HepG2 (cell line): ENCODE results near the gene ASGR1. TPM values are rescaled to one million over a fixed set of nuclear protein-coding genes. Genes with fewer than 3 reads are reported as not detected.
A peak's percentile ranks its signal among the peaks of the same experiment; 100 is the strongest.

Source experiments
- CHD4 ChIP-seq: fragments of 200-600 bp; sonication (generic); IDR thresholded peaks from 2 replicates; pipeline ENCODE4 v1.7.0; 2017; ENCODE audit warnings: mild to moderate bottlenecking, low read length, borderline replicate concordance
- FOXA3 ChIP-seq: IDR thresholded peaks from 2 replicates; pipeline ENCODE4 v1.6.1; 2016; ENCODE audit warnings: missing genetic modification reagents, missing compliant biosample characterization
- HOXD1 ChIP-seq: sonication (generic); formaldehyde crosslinking; IDR thresholded peaks from 2 replicates; pipeline ENCODE4 v1.5.0; 2020; ENCODE audit warnings: missing genetic modification reagents
- ISL2 ChIP-seq: sonication (generic); formaldehyde crosslinking; IDR thresholded peaks from 2 replicates; pipeline ENCODE4 v1.5.0; 2020; ENCODE audit warnings: missing genetic modification reagents
- PRMT3 ChIP-seq: sonication (generic); formaldehyde crosslinking; IDR thresholded peaks from 2 replicates; pipeline ENCODE4 v1.8.1; 2022; ENCODE audit warnings: low read depth, mild to moderate bottlenecking, moderate library complexity, missing genetic modification reagents, borderline replicate concordance
- RBAK ChIP-seq: sonication (generic); formaldehyde crosslinking; IDR thresholded peaks from 2 replicates; pipeline ENCODE4 v1.5.1; 2020; ENCODE audit warnings: mild to moderate bottlenecking, missing genetic modification reagents
- REPIN1 ChIP-seq: sonication (generic); formaldehyde crosslinking; IDR thresholded peaks from 2 replicates; pipeline ENCODE4 v1.8.0; 2022; ENCODE audit warnings: missing genetic modification reagents, low read depth, mild to moderate bottlenecking, borderline replicate concordance
- RFX5 ChIP-seq: IDR thresholded peaks from 2 replicates; pipeline ENCODE4 v1.6.1; 2011; ENCODE audit warnings: low read depth, low read length, improper control_type of control experiment
- SALL2 ChIP-seq: sonication (generic); formaldehyde crosslinking; IDR thresholded peaks from 2 replicates; pipeline ENCODE4 v1.8.1; 2023; ENCODE audit warnings: mild to moderate bottlenecking, missing genetic modification reagents, inconsistent platforms
- SAP130 ChIP-seq: IDR thresholded peaks from 2 replicates; pipeline ENCODE4 v1.6.1; 2016; ENCODE audit warnings: low read depth
- TAF15 ChIP-seq: fragments of 200-400 bp; formaldehyde crosslinking; IDR thresholded peaks from one replicate; pipeline ENCODE4 v1.6.1; 2018; ENCODE audit warnings: mild to moderate bottlenecking, low read depth, low read length; ENCODE audit not compliant: poor library complexity, severe bottlenecking
- ZFY ChIP-seq: sonication (generic); formaldehyde crosslinking; IDR thresholded peaks from 2 replicates; pipeline ENCODE4 v1.4.0; 2020; ENCODE audit warnings: missing genetic modification reagents
- ZMYM4 ChIP-seq: sonication (generic); formaldehyde crosslinking; IDR thresholded peaks from 2 replicates; pipeline ENCODE4 v1.8.1; 2023; ENCODE audit warnings: mild to moderate bottlenecking, missing genetic modification reagents
- ZNF33B ChIP-seq: sonication (generic); formaldehyde crosslinking; IDR thresholded peaks from 2 replicates; pipeline ENCODE4 v1.5.1; 2020; ENCODE audit warnings: mild to moderate bottlenecking, missing genetic modification reagents
- ZNF556 ChIP-seq: sonication (generic); formaldehyde crosslinking; IDR thresholded peaks from 2 replicates; pipeline ENCODE4 v1.4.0; 2020; ENCODE audit warnings: mild to moderate bottlenecking, missing genetic modification reagents, borderline replicate concordance
- ZNF605 ChIP-seq: sonication (generic); formaldehyde crosslinking; IDR thresholded peaks from 2 replicates; pipeline ENCODE4 v1.8.0; 2022; ENCODE audit warnings: mild to moderate bottlenecking, missing genetic modification reagents
- polyA plus RNA-seq, 8 experiments: library from polyadenylated mRNA; depleted of rRNA in 3 of 8; stranded (reverse) in 7 of 8; unstranded in 1 of 8; fragments of >200 nt; fragmentation: Illumina TruSeq in 4 of 8; extraction: Trizol in 4 of 8; gene quantifications; 2 replicates each; pipeline versions ENCODE4 v1.2.1 to v1.2.3, GENCODE V29; 2011 to 2016; ENCODE audit warnings: low read depth in 4 of 8, missing spikeins in 1 of 8, mixed read lengths in 1 of 8; ENCODE audit not compliant: insufficient read depth in 1 of 8
- total RNA-seq, 5 experiments: library from RNA; depleted of rRNA; stranded (reverse); fragments of >200 nt; fragmentation: Illumina TruSeq; extraction: Trizol; gene quantifications; 2 replicates each; pipeline ENCODE4 v1.2.3, GENCODE V29; 2016; ENCODE audit warnings: low read depth in 1 of 5
- TF ChIP-seq, protein P1 (sequence below): sonication (generic); formaldehyde crosslinking; IDR thresholded peaks from 2 replicates; pipeline ENCODE4 v1.5.0; 2020; ENCODE audit warnings: missing genetic modification reagents, mild to moderate bottlenecking, borderline replicate concordance
- TF ChIP-seq, protein P2 (sequence below): sonication (generic); formaldehyde crosslinking; IDR thresholded peaks from 2 replicates; pipeline ENCODE4 v1.4.0; 2020; ENCODE audit warnings: mild to moderate bottlenecking, low read depth, missing genetic modification reagents
- TF ChIP-seq, protein P3 (sequence below): sonication (generic); formaldehyde crosslinking; IDR thresholded peaks from 2 replicates; pipeline ENCODE4 v1.4.0; 2020; ENCODE audit warnings: missing genetic modification reagents
- TF ChIP-seq, protein P4 (sequence below): IDR thresholded peaks from 2 replicates; pipeline ENCODE4 v1.6.1; 2012; ENCODE audit warnings: low read depth, low read length, improper control_type of control experiment
- TF ChIP-seq, protein P5 (sequence below): conservative IDR thresholded peaks from 2 replicates; pipeline ENCODE4 v1.6.1; 2018; ENCODE audit warnings: missing genetic modification reagents

The ASGR1 gene
- total and polyA plus RNA-seq, 2 of the 13 experiments (the other 11 are each of a cell fraction or from before 2014, with no cell fraction given) = 353 to 796 TPM

DNA sequence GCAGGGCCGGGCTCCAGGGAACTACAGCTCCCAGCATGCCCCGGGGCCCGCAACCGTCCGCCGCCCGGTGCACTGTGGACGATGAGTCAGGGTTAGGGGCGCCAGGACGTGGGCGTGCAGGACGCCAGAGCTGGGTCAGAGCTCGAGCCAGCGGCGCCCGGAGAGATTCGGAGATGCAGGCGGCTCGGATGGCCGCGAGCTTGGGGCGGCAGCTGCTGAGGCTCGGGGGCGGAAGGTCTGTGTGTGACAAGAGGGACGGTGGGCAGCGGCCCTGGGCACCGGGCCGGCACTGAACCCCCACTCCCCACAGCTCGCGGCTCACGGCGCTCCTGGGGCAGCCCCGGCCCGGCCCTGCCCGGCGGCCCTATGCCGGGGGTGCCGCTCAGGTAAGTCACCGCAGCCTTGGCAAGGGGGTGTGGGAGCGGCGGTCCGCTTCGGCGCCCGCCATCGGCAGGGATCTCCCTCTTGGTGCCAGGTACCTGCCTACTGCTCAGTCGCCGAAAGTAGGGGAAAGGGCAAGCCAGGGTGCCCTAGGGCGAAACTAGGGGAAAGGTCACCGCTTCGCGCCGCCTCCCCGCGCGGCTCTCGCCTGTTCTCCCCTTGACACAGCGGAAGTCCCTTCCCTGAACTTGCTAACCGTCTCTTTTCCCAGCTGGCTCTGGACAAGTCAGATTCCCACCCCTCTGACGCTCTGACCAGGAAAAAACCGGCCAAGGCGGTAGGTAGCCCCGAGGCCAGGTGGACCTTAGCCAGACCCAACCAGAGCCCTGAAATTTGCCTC lies 40.8 kb upstream of the ASGR1 start, which contains the start of the genes ACADVL and DLG4 (continued):
- TF ChIP-seq PRMT3 (CRISPR knock-in tag) (no peak), ZMYM4 (no peak), FOXA3 (peak; percentile 49), RFX5 (no peak), ZNF605 (no peak), ZFY (CRISPR knock-in tag) (peak; percentile 77), SAP130 (CRISPR knock-in tag) (peak; percentile 86), SALL2 (peak; percentile 73; the same call in 1 of the 2 replicates), ZNF556 (0 out of 2 replicates have a peak, but pooled peaks have one; percentile 27), REPIN1 (CRISPR knock-in tag) (0 out of 2 replicates have a peak, but pooled peaks have one; percentile 16), TAF15 (no peak), RBAK (CRISPR knock-in tag) (no peak; the same call in 1 of the 2 replicates), ZNF33B (CRISPR knock-in tag) (peak; percentile 74), ISL2 (no peak; the same call in 1 of the 2 replicates), HOXD1 (no peak), CHD4 (no peak)
- TF ChIP-seq, protein P1, sequence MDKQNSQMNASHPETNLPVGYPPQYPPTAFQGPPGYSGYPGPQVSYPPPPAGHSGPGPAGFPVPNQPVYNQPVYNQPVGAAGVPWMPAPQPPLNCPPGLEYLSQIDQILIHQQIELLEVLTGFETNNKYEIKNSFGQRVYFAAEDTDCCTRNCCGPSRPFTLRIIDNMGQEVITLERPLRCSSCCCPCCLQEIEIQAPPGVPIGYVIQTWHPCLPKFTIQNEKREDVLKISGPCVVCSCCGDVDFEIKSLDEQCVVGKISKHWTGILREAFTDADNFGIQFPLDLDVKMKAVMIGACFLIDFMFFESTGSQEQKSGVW = no peak
- TF ChIP-seq, protein P2, sequence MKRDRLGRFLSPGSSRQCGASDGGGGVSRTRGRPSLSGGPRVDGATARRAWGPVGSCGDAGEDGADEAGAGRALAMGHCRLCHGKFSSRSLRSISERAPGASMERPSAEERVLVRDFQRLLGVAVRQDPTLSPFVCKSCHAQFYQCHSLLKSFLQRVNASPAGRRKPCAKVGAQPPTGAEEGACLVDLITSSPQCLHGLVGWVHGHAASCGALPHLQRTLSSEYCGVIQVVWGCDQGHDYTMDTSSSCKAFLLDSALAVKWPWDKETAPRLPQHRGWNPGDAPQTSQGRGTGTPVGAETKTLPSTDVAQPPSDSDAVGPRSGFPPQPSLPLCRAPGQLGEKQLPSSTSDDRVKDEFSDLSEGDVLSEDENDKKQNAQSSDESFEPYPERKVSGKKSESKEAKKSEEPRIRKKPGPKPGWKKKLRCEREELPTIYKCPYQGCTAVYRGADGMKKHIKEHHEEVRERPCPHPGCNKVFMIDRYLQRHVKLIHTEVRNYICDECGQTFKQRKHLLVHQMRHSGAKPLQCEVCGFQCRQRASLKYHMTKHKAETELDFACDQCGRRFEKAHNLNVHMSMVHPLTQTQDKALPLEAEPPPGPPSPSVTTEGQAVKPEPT (CRISPR knock-in tag) = no peak
- TF ChIP-seq, protein P3, sequence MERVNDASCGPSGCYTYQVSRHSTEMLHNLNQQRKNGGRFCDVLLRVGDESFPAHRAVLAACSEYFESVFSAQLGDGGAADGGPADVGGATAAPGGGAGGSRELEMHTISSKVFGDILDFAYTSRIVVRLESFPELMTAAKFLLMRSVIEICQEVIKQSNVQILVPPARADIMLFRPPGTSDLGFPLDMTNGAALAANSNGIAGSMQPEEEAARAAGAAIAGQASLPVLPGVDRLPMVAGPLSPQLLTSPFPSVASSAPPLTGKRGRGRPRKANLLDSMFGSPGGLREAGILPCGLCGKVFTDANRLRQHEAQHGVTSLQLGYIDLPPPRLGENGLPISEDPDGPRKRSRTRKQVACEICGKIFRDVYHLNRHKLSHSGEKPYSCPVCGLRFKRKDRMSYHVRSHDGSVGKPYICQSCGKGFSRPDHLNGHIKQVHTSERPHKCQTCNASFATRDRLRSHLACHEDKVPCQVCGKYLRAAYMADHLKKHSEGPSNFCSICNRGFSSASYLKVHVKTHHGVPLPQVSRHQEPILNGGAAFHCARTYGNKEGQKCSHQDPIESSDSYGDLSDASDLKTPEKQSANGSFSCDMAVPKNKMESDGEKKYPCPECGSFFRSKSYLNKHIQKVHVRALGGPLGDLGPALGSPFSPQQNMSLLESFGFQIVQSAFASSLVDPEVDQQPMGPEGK (CRISPR knock-in tag) = no peak; the same call in 1 of the 2 replicates
- TF ChIP-seq, protein P4, sequence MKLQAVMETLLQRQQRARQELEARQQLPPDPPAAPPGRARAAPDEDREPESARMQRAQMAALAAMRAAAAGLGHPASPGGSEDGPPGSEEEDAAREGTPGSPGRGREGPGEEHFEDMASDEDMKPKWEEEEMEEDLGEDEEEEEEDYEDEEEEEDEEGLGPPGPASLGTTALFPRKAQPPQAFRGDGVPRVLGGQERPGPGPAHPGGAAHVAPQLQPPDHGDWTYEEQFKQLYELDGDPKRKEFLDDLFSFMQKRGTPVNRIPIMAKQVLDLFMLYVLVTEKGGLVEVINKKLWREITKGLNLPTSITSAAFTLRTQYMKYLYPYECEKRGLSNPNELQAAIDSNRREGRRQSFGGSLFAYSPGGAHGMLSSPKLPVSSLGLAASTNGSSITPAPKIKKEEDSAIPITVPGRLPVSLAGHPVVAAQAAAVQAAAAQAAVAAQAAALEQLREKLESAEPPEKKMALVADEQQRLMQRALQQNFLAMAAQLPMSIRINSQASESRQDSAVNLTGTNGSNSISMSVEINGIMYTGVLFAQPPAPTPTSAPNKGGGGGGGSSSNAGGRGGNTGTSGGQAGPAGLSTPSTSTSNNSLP = no peak
- TF ChIP-seq, protein P5, sequence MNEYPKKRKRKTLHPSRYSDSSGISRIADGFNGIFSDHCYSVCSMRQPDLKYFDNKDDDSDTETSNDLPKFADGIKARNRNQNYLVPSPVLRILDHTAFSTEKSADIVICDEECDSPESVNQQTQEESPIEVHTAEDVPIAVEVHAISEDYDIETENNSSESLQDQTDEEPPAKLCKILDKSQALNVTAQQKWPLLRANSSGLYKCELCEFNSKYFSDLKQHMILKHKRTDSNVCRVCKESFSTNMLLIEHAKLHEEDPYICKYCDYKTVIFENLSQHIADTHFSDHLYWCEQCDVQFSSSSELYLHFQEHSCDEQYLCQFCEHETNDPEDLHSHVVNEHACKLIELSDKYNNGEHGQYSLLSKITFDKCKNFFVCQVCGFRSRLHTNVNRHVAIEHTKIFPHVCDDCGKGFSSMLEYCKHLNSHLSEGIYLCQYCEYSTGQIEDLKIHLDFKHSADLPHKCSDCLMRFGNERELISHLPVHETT (CRISPR knock-in tag) = 0 out of 2 replicates have a peak, but pooled peaks have one; percentile 51
